Activated effector memory CD4-positive, alpha-beta T cell treated with Interleukin-2 at 50 U/mL for 16 hours (primary cell): Measurements from ENCODE around the gene YPEL1.
"Not testable (repeated sequence)": the region's sequence is repeated elsewhere in the genome, so short reads cannot be mapped to it uniquely, and the experiment has no call there.

ENCODE experiments used
- DNase-seq: peaks from one replicate; pipeline ENCODE4 v3.0.0-alpha.2; 2020

Gene YPEL1

DNA sequence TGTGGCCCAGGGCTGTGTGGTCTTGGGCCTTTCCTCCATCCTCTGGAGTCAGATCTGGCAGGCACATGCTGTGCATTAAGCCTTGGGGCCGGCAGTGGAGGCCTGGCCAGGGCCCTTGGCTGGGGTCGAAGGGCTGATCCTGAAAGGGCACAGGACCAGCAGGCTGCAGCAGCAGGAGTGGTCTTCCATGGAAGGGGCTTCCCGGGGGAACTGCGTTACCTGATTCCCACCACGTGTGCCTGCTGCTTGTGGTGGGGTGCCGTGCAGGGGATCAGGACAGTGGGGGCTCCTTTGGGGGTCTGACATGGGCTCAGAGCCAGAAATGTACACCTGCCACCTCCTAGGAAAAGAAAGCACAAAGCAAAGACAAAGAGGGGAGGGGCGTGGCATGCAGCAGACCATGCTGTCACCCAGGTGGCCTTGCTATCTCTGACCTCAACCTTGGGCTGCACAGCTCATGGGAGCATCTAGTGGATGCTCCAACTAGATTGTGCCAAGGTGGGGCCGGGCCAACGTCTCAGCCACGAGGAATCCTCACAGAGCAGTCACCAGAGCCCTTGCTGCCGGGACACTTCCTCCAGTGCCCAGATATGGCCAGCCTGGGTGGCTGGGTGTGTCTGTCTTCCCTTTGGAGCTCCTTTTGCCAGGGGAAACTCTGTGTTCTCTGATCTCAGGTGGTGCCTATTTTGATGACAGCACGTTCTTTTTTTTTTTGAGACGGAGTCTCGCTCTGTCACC lies 17.9 kb upstream of the YPEL1 start:
- DNase-seq, result no peak

DNA sequence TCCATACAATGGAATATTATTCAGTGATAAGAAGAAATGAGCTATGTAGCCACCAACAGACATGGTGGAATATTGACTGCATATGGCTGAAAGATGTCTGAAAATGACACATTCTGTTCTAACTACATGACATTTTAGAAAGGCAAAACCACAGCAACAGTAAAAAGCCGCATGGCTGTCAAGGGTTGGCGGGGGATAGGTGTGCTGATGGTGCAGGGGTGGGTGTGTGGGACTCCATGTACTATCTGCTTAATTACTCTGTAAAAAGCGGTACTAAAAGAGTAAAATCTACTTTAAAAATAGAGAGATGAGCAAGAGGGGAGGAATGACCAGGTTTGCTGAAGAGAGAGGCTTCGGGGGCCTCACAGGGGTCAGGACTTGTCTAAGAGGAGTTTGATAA lies 16.7 kb upstream of the YPEL1 start:
- DNase-seq, result no peak

DNA sequence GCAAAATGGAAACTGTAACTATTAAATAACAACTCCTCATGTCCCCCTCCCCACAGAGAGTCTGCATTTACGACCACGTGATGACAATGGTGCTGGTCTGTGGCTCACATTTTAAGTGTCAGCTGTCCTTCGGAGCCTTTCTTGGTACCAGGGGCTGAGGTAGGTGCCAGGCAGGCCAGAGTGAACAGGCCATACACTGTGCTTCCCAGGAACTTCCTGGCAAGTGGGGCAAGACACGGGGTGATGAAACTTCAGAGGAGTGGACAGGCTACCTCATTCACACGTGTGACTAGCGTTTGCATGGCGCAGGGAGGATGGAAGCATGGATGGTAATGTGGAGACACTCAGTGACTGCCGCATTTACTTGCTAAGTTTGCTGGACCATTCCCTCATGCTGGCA lies 10.4 kb upstream of the YPEL1 start:
- DNase-seq, result no peak

DNA sequence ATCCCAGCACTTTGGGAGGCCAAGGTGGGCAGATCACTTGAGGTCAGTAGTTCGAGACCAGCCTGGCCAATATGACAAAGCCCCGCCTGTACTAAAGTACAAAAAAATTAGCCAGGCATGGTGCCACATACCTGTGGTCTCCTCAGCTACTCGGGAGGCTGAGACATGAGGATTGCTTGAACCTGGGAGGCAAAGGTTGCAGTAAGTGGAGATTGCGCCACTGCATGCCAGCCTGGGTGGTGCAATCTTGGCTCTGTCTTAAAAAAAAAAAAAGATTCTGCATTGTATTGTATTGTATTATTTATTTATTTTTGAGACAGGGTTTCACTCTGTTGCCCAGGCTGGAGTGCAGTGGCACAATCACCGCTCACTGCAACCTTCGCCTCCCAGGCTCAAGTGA lies 9.3 kb upstream of the YPEL1 start:
- not testable (repeated sequence) for DNase-seq

DNA sequence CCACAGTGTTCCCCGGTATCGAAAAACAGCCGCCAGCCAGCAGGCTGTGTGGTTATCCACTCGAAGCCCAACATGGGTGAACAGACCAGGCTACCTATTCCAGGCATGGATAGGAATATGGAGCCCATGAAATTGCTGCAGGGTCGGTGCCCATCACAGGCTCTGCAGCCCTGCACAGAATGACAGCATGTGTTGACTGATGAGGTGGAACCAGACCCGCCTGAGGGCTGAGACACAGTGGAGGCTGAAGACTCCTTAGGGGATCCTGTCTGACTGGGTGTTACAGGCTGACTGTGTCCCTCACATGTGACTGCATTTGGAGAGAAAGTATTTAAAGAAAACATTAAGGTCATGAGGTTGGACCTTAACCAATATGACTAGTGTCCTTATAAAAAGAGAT lies 6.2 kb upstream of the YPEL1 start:
- DNase-seq, result no peak

DNA sequence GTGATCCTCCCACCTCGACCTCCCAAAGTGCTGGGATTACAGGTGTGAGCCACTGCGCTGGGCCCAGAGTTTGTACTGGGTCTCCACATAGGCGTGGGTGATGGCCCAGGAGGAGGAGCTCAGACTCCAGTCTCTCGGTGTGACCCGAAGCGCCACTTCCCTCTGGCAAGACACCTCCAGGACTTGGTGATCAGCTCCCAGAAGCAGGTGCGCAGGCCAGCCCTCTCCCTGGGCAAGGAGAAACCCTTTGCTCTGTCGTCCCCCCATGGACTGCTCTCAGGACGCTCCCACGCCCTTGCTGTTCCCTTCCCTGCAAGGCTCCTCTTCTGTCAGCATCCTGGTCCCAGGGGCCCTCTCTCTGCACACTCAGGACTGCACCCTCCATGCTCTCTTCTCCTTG lies 5.5 kb upstream of the YPEL1 start:
- DNase-seq, result no peak

DNA sequence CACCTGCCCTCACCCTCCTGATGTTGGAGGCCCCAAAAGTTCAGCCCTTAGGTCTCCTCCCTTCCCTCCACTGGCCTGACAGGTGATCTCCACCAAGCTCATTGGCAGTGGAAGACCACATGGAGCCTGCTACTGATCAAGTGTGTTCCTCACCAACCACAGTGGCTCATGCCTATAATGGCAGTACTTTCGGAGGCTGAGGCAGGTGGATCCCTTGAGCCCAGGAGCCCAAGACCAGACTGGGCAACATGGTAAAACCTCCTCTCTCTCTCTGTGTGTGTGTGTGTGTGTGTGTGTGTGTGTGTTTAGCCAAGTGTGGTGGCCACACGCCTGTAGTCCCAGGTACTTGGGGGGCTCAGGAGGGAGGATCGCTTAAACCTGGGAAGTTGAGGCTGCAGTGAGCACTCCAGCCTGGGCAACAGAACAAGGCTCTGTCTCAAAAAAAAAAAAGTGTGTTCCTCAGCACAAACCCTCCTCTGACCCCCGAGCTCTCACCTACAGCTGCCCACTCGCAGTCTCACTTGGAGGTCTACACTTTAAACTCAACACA lies 4.3 kb upstream of the YPEL1 start:
- no peak for DNase-seq

DNA sequence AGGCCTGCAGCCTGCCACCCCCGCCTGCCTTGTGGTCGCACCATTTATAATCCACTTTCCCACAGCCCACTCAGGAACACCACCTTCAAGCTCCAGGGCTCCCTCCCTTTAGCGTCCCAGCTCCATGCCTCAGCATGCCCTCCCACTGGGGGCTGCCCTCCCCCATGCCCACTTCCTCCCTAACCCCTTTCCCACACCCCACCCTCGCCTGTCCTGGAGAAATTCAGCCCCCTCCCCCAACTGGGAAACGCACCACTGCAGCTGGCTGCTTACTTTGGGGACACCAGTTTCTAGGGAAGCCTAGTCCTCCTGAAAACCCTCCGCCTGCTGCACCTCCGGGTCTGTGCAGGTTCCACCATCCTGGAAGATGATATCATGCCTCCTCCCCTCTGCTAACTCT lies 3.4 kb upstream of the YPEL1 start:
- no peak for DNase-seq

DNA sequence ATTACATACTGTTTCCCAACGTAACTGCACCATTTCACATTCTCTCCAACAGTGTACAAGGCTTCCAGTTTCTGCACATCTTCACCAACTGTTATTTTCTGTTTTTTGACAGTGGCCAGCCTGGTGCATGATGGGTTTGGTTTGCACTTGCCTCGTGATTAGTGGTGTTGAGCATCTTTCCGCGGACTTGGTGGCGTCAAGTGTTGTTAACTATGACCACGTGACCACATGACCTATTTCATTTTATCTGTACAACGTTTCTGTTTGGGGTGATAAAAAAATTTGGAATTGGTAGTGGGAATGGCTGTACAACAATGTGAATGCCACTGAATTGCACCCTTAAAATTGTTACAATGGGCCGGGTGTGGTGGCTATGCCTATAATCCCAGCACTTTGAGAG lies 2.5 kb upstream of the YPEL1 start:
- no peak for DNase-seq

DNA sequence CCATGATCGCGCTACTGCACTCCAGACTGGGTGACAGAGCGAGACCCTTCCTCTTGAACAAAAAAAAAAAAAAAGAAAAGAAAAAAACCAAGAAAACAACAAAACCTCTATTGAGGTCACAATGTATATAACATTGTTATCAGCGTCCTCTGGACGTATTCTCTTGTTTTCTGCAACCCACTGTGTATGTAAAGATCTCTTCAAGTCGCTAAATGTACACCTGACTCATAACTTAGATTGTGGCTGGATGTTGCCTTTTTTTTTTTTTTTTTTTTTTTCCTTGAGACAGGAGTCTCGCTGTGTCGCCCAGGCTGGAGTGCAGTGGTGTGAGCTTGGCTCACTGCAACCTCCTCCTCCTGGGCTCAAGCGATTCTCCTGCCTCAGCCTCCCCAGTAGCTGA lies 1.4 kb upstream of the YPEL1 start:
- DNase-seq, result no peak

DNA sequence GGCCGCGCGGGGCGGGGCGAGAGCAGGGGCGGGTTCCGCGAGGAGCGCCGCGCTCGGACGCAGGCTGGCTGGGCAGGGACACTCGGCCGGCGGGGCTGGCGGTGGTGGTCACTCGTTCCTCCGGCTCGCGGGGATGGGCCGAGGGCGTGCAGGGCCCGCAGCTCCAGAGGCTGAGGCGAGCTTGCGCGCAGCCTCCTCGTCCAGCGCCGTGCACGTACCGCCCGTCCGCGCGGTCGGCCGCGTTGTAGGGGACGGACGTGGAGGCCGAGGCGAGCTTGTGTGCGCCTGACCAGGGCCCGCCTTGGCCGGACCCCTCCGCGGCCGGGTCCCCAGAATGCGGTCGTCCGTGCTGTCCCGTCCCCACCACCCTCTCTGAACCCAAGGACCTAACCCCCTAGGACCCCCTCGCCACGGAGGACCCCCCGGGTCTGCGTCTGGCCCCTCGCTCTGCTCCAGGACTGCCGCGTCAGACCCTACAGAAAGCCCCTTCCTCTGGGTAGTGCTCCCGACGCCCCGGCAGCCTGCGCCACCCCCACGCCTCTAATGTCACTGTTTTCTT lies 569 bp upstream of the YPEL1 start:
- DNase-seq, result no peak

DNA sequence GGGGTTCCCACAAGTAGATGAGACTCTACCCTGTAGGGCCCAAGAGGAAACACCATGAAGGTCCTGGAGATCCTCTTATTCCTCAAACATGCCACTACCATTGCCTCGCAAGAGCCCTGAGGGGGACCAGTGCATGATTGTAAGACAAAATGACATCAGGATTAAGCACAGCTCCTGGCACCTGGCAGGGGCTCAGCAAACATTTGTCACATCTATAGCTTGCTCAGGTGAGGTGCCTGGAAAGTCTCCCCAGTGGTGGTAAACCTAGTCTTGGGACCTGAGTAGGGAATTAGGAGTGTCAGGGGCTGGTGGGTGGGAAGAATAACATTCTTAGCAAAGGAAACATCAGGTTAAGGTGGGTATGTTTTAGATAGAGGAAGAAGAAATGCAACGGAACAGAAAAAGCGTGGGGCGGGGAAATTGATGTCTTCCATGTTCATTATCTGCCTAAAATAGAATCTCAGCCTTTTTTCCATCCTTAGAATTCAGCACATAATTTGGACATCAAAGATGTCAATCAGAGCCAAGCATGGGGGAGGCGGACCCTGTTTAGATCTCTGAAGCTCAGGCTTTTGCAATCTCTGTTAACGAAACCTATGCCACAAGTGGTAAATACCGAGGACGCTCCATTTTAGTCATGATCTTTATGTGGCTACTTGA lies 924 bp downstream of the YPEL1 start:
- DNase-seq, result no peak

DNA sequence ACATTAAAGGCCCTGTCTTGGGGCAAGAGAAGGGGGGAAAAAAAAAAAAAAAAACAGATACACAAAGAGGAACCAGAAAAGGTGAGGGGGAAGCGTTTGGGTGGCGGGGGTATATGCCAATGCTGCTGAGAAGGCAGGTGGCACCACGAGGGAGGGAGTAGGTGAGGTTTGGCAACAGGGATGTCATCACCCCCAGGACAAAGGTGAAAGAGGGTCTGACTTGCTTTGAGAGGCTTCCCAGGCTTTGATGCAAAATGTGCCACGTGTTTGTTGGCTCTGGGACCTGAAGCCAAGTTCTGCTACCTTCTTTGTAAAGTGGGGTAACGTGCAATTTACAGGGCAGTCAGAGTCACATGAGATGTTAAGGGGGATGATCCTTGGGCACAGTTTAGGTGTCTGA lies 4.1 kb downstream of the YPEL1 start:
- no peak for DNase-seq

DNA sequence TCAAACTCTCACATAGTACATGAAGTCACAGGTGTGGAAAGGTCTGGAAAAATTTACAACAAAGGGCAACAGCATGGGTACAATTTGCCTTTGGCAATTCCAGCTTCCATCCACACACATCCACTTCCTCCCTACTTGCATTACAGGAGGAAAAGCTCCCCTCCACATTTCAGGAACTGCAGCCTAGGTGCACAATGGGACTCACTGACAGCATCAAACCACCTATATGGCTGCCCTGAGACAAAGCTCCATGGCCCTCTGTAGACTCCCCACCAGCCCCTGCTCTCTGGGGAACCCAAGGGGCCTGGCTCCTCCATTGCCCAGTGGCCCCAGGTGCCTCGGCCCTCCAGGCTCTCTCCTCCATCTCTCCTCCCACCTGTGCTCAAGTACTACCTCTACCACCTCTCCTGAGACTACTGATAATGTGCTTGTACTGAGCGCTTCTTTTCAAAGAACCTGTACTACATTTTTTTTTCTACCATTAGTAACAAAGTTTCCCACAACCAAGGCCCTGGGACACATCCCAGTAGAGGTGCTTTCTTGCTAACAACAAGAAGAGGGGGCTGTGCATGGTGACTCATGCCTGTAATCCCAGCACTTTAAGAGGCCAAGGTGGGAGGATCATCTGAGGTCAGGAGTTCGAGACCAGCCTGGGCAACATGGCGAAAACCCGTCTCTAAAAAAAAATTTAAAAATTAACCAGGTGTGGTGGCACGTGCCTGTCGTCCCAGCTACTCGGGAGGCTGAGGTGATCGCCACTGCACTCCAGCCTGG lies 4.9 kb downstream of the YPEL1 start:
- DNase-seq, result no peak

DNA sequence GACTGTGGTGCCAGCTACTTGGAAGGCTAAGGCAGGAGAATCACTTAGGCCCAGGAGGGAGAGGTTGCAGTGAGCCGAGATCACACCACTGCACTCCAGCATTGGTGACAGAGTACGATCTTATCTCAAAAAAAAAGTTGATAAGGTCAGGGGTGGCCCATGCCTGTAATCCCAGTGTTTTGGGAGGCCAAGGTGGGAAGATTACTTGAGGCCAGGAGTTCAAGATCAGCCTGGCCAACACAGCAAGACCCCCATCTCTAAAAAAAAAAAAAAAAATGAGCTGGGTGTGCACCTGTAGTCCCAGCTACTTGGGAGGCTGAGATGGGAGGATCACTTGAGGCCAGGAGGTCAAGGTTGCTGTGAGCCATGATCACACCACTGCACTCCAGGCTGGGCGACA lies 6.4 kb downstream of the YPEL1 start:
- DNase-seq, result not testable (repeated sequence)

DNA sequence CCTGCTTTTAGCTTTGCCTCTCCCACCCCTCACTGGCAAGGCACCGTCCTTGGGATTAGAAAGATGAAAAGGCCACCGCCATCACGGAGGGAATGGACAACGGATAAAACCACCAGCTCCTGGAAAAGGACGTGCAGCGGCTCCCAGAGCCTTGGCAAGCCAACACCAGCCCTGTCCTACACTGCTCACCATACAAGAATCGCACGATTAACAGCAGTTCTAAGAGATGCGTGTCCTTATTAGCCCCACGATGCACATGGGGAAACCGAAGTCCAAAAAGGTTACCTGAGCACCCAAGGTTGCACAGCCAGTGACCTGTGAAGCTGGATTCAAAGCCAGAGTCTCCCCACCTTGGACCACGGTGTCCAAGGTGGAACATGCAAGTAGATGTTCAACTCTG lies 7.3 kb downstream of the YPEL1 start:
- no peak for DNase-seq

DNA sequence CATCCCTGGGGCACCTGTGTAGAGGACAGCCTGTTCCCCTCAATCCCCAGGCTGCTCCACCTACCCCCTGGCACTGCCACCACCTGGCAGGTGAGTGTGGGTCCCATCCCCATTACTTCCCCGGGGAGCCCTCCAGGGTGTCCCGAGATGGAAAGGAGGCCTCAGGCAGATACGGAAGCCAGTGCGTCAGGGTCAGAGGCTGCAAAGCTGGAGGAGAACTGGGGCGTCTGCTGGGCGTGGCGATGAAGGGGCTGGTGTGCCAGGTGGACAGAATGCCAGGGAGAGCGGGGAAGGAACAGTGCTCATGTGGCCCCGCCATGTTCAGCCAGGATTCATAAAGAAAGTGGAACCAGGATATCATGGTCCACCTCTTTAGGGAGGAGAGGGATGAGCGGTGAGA lies 7.8 kb downstream of the YPEL1 start:
- no peak for DNase-seq

DNA sequence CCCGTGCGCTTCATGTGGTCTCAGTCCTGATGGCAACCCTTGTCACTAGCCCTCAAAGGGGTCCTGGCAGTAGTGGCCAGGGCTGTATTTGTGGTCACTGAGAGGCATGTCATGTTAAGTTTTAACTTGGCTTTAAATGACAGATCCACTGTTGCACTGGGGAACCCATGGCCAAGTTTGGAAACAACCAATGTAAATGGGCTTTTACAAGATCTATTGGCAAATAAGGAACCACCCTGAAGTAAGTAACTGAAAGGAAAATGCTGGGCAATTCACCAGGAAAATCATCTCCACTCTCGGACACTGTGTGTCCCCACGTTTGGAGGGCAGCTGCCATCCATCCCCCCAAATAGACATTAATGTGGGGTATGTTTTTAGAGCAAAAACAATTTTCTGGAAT lies 8.4 kb downstream of the YPEL1 start:
- no peak for DNase-seq

DNA sequence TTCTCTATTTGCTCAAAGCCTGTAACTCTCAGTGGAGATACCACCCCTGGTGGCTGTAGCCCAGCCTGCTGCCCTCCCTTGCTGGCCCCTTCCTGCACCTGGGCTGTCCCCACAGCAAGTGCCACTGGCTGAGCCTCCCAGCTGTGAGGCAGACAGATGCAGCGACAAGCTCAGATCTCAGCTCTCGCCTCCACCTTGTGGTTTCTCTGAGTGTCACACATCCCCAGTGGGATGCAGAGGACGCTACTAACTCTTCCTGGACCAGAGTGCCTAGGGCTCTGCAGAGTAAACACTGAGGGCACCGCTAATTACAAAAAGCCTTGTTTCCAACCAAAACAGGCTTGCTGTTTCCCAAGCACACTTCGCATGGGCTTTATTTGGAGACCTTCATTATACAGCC lies 8.9 kb downstream of the YPEL1 start:
- no peak for DNase-seq

DNA sequence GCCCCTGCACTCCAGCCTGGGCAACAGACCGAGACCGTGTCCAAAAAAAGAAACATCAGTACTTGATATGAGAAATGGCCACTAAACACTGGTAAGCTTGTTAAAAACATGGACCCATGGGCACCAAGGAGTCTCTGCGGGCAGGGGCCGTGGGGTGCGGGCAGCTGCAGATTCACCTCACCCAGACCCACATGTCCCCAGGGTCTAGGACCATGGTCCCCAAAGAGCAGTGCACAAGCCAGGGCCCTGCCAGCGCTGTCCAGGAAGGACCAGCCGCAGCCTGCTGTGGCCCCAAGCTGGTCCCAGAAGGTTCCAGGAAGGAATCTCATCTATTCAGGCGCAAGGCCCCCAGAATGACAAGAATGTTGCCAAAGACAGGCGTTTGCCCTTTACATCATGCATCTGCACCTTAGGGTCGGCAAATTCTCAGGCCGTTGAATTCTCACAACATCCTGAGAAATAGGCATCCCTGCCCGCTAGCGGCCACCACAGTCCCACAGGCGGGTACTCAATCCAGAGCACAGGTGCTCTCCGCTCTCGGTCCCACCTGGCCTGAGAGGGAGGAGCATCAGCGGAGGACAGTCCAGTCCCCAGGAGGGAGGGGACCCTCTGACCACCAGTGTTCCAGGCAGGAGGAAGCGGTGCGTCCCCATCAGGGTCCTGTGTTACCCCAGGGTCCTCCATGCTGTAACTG lies 9.5 kb downstream of the YPEL1 start:
- DNase-seq, result no peak

DNA sequence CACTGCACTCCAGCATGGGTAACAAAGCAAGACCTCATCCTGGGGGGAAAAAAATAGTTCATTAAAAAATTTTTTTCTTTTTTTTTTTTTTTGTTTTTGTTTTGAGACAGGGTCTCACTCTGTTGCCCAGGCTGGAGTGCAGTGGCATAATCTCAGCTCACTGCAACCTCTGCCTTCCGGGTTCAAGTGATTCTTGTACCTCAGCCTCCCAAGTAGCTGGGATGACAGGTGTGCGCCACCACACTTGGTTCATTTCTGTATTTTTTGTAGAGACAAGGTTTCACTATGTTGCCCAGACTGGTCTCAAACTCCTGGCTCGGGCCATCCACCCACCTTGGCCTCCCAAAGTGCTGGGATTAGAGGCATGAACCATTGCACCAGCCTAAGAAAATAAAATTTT lies 11.1 kb downstream of the YPEL1 start:
- DNase-seq, result not testable (repeated sequence)

DNA sequence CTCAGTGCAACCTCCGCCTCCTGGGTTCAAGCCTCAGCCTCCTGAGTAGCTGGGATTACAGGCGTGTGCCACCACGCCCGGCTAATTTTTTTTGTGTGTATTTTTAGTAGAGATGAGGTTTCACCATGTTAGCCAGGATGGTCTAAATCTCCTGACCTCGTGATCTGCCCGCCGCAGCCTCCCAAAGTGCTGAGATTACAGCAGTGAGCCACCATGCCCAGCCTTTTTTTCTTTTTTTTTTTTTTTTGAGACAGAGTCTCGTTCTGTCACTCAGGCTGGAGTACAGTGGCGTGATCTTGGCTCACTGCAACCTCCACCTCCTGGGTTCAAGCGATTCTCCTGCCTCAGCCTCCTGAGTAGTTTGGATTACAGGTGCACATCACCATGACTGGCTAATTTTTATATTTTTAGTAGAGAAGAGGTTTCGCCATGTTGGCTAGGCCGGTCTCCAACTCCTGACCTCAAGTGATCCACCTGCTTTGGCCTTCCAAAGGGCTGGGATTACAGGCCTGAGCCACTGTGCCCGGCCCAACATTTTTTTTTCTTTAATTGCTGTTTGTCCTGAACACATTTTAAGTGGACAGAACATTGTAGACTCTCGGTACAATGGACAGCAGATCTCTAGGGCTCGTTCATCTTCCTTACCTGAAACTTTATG lies 14.3 kb downstream of the YPEL1 start:
- DNase-seq, result not testable (repeated sequence)
